HepG2 (cell line): ENCODE measurements around the gene FXR2. TPM values are rescaled to one million over a fixed set of nuclear protein-coding genes. Genes with fewer than 3 reads are reported as not detected.
A peak's percentile ranks its signal among the peaks of the same experiment; 100 is the strongest.

ENCODE experiments used
- CHD2 ChIP-seq: IDR thresholded peaks from 2 replicates; pipeline ENCODE4 v1.6.1; 2011; ENCODE audit warnings: low read depth, low read length, improper control_type of control experiment
- E2F5 ChIP-seq: sonication (generic); formaldehyde crosslinking; conservative IDR thresholded peaks from 2 replicates; pipeline ENCODE4 v1.4.0; 2020; ENCODE audit warnings: missing genetic modification reagents
- EZH2 ChIP-seq: conservative IDR thresholded peaks from 2 replicates; pipeline ENCODE4 v1.6.1; 2012; ENCODE audit warnings: mild to moderate bottlenecking, low read depth, low read length, moderate library complexity
- FLYWCH1 ChIP-seq: sonication (generic); formaldehyde crosslinking; IDR thresholded peaks from 2 replicates; pipeline ENCODE4 v1.8.1; 2023; ENCODE audit warnings: mild to moderate bottlenecking, missing genetic modification reagents
- FOXO4 ChIP-seq: sonication (generic); formaldehyde crosslinking; conservative IDR thresholded peaks from 2 replicates; pipeline ENCODE4 v1.8.1; 2023; ENCODE audit warnings: missing genetic modification reagents
- GLI4 ChIP-seq: sonication (generic); formaldehyde crosslinking; IDR thresholded peaks from 2 replicates; pipeline ENCODE4 v1.5.1; 2020; ENCODE audit warnings: missing genetic modification reagents, mild to moderate bottlenecking, moderate library complexity, borderline replicate concordance
- HNRNPL ChIP-seq: fragments of 200-400 bp; formaldehyde crosslinking; IDR thresholded peaks from 2 replicates; pipeline ENCODE4 v1.6.1; 2017; ENCODE audit warnings: mild to moderate bottlenecking, low read depth, low read length
- MIXL1 ChIP-seq: IDR thresholded peaks from 2 replicates; pipeline ENCODE4 v1.6.1; 2016
- POGK ChIP-seq: sonication (generic); formaldehyde crosslinking; conservative IDR thresholded peaks from 2 replicates; pipeline ENCODE4 v1.8.0; 2022; ENCODE audit warnings: mild to moderate bottlenecking, moderate library complexity, missing genetic modification reagents
- RNF2 ChIP-seq: fragments of 450-650 bp; conservative IDR thresholded peaks from 2 replicates; pipeline ENCODE4 v1.6.1; 2016; ENCODE audit warnings: low read depth
- SOX5 ChIP-seq: IDR thresholded peaks from 2 replicates; pipeline ENCODE4 v1.6.1; 2016; ENCODE audit warnings: borderline replicate concordance
- TEF ChIP-seq: sonication (generic); formaldehyde crosslinking; IDR thresholded peaks from 2 replicates; pipeline ENCODE4 v1.5.0; 2020; ENCODE audit warnings: missing genetic modification reagents
- TIGD3 ChIP-seq: sonication (generic); formaldehyde crosslinking; IDR thresholded peaks from 2 replicates; pipeline ENCODE4 v1.5.1; 2020; ENCODE audit warnings: mild to moderate bottlenecking, missing genetic modification reagents, borderline replicate concordance
- ZNF326 ChIP-seq: sonication (generic); formaldehyde crosslinking; IDR thresholded peaks from 2 replicates; pipeline ENCODE4 v1.4.0; 2020; ENCODE audit warnings: missing genetic modification reagents, borderline replicate concordance
- ZNF383 ChIP-seq: sonication (generic); formaldehyde crosslinking; IDR thresholded peaks from 2 replicates; pipeline ENCODE4 v1.4.0; 2020; ENCODE audit warnings: missing genetic modification reagents, mild to moderate bottlenecking, borderline replicate concordance
- ZNF512 ChIP-seq: sonication (generic); formaldehyde crosslinking; IDR thresholded peaks from 2 replicates; pipeline ENCODE4 v1.4.0; 2020; ENCODE audit warnings: mild to moderate bottlenecking, missing genetic modification reagents
- ZNF549 ChIP-seq: sonication (generic); formaldehyde crosslinking; IDR thresholded peaks from 2 replicates; pipeline ENCODE4 v1.5.0; 2020; ENCODE audit warnings: missing genetic modification reagents
- ZNF652 ChIP-seq: IDR thresholded peaks from 2 replicates; pipeline ENCODE4 v1.6.1; 2016; ENCODE audit warnings: low read depth, borderline replicate concordance
- ZNF691 ChIP-seq: sonication (generic); formaldehyde crosslinking; IDR thresholded peaks from 2 replicates; pipeline ENCODE4 v1.4.0; 2020; ENCODE audit warnings: missing genetic modification reagents, low read depth, mild to moderate bottlenecking, borderline replicate concordance
- ZNF790 ChIP-seq: sonication (generic); formaldehyde crosslinking; IDR thresholded peaks from 2 replicates; pipeline ENCODE4 v1.8.0; 2022; ENCODE audit warnings: missing genetic modification reagents, mild to moderate bottlenecking, borderline replicate concordance
- polyA plus RNA-seq, 8 experiments: library from polyadenylated mRNA; depleted of rRNA in 3 of 8; stranded (reverse) in 7 of 8; unstranded in 1 of 8; fragments of >200 nt; fragmentation: Illumina TruSeq in 4 of 8; extraction: Trizol in 4 of 8; gene quantifications; 2 replicates each; pipeline versions ENCODE4 v1.2.1 to v1.2.3, GENCODE V29; 2011 to 2016; ENCODE audit warnings: low read depth in 4 of 8, missing spikeins in 1 of 8, mixed read lengths in 1 of 8; ENCODE audit not compliant: insufficient read depth in 1 of 8
- total RNA-seq, 5 experiments: library from RNA; depleted of rRNA; stranded (reverse); fragments of >200 nt; fragmentation: Illumina TruSeq; extraction: Trizol; gene quantifications; 2 replicates each; pipeline ENCODE4 v1.2.3, GENCODE V29; 2016; ENCODE audit warnings: low read depth in 1 of 5

Gene FXR2
- total and polyA plus RNA-seq, 2 of the 13 experiments (the other 11 are each of a cell fraction or from before 2014, with no cell fraction given), result 20.9 to 24.4 TPM

- TF ChIP-seq ZNF326 (no peak), FOXO4 (CRISPR knock-in tag) (no peak), ZNF790 (CRISPR knock-in tag) (no peak), MIXL1 (CRISPR knock-in tag) (no peak), CHD2 (no peak; the same call in 1 of the 2 replicates), TEF (CRISPR knock-in tag) (no peak), ZNF691 (CRISPR knock-in tag) (no peak), ZNF383 (CRISPR knock-in tag) (no peak), ZNF549 (CRISPR knock-in tag) (no peak), POGK (CRISPR knock-in tag) (peak; percentile 43; the same call in 1 of the 2 replicates), TIGD3 (no peak), ZNF512 (CRISPR knock-in tag) (no peak), GLI4 (CRISPR knock-in tag) (no peak), E2F5 (no peak), RNF2 (no peak), HNRNPL (0 out of 2 replicates have a peak, but pooled peaks have one; percentile 50), EZH2 (no peak), ZNF652 (no peak), FLYWCH1 (CRISPR knock-in tag) (no peak), SOX5 (CRISPR knock-in tag) (peak; percentile 21; the same call in 1 of the 2 replicates)
Observed at GRCh38 chr17:7627250-7628121, 12.8 kb upstream of the FXR2 start, which contains the start of gene SAT2 (continued).
